KMS-11 (cell line): ENCODE measurements around the gene RHEX.

Experiments
- H2AFZ ChIP-seq: fragments of 200-600 bp; sonication (generic); 2 replicates; pipeline ENCODE4 v1.6.1; 2016; ENCODE audit warnings: antibody characterized with exemption, mixed run types, low read depth
- H3K27ac ChIP-seq: fragments of 200-600 bp; sonication (generic); 2 replicates; pipeline ENCODE4 v1.6.1; 2016; ENCODE audit warnings: mild to moderate bottlenecking, mixed run types
- H3K27me3 ChIP-seq: fragments of 200-600 bp; sonication (generic); 2 replicates; pipeline ENCODE4 v1.6.1; 2017; ENCODE audit warnings: mild to moderate bottlenecking, low read depth, mixed run types, moderate library complexity; ENCODE audit not compliant: insufficient read depth
- H3K36me3 ChIP-seq: fragments of 200-600 bp; sonication (generic); 2 replicates; pipeline ENCODE4 v1.6.1; 2017; ENCODE audit warnings: mild to moderate bottlenecking, mixed run types; ENCODE audit not compliant: insufficient read depth
- H3K4me1 ChIP-seq: fragments of 200-600 bp; sonication (generic); 2 replicates; pipeline ENCODE4 v1.6.1; 2016; ENCODE audit warnings: mild to moderate bottlenecking, low read depth, mixed run types; ENCODE audit not compliant: poor library complexity, severe bottlenecking
- H3K4me2 ChIP-seq: fragments of 200-600 bp; sonication (generic); 2 replicates; pipeline ENCODE4 v1.7.0; 2016; ENCODE audit warnings: mild to moderate bottlenecking, mixed run types
- H3K4me3 ChIP-seq: fragments of 200-600 bp; sonication (generic); IDR thresholded peaks from 2 replicates; pipeline ENCODE4 v1.6.1; 2017; ENCODE audit warnings: low read depth, low read length, mixed read lengths; ENCODE audit not compliant: insufficient read depth
- H3K79me2 ChIP-seq: fragments of 200-600 bp; sonication (generic); 2 replicates; pipeline ENCODE4 v1.6.1; 2016; ENCODE audit warnings: low read depth, mixed run types; ENCODE audit not compliant: insufficient read depth
- H3K9ac ChIP-seq: fragments of 200-600 bp; sonication (generic); 2 replicates; pipeline ENCODE4 v1.6.1; 2016; ENCODE audit warnings: mild to moderate bottlenecking, mixed run types
- H4K20me1 ChIP-seq: fragments of 200-600 bp; sonication (generic); 2 replicates; pipeline ENCODE4 v1.6.1; 2016; ENCODE audit warnings: mild to moderate bottlenecking, mixed run types; ENCODE audit not compliant: insufficient read depth
- TF ChIP-seq, protein P1 (sequence below): fragments of 200-600 bp; sonication (generic); conservative IDR thresholded peaks from 2 replicates; pipeline ENCODE4 v1.6.1; 2017; ENCODE audit warnings: low read depth, mild to moderate bottlenecking, antibody characterized with exemption, low read length, moderate library complexity, mixed read lengths

The RHEX gene

DNA sequence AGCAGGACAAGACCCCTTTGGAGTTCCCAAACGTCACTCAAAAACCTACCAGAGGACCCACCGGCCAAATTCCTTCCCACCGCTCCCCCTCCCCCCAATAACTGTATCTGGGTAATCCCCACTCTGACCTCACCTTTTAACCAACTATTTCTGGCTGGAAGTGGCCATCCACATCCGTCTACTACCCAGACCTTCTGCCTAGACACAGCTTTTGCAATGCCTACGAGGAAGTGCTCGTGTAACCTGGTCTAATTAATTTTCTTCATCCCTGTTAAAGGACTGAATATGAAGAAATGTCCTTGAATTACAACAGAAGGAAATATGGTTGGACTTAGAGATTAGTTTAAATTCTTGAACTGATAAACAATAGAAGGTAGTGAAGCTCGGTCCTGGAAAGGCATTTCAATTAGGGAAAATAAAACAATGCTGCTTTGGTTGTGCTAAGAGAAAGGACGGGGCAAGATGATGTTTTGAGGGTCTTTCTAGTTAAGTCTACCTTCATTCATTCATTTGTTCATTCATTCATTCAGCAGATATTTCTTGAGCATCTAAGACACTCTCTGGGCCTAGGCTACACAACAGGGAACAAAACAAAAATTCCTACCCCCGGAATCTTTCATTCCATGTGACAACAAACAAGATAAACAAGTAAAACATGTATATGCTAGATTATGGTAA lies 45.4 kb downstream of the RHEX start:
- TF ChIP-seq, protein P1, sequence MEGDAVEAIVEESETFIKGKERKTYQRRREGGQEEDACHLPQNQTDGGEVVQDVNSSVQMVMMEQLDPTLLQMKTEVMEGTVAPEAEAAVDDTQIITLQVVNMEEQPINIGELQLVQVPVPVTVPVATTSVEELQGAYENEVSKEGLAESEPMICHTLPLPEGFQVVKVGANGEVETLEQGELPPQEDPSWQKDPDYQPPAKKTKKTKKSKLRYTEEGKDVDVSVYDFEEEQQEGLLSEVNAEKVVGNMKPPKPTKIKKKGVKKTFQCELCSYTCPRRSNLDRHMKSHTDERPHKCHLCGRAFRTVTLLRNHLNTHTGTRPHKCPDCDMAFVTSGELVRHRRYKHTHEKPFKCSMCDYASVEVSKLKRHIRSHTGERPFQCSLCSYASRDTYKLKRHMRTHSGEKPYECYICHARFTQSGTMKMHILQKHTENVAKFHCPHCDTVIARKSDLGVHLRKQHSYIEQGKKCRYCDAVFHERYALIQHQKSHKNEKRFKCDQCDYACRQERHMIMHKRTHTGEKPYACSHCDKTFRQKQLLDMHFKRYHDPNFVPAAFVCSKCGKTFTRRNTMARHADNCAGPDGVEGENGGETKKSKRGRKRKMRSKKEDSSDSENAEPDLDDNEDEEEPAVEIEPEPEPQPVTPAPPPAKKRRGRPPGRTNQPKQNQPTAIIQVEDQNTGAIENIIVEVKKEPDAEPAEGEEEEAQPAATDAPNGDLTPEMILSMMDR: no peak
- Histone ChIP-seq H3K36me3 (no peaks in the 10 kb centered on the region), H3K4me2 (no peak overlapping the region), H2AFZ (no peak overlapping the region), H3K4me1 (no peaks in the 10 kb centered on the region), H3K79me2 (no peaks in the 10 kb centered on the region), H3K4me3 (no peak overlapping the region), H3K27ac (no peak overlapping the region), H3K27me3 (no peaks in the 10 kb centered on the region), H4K20me1 (no peaks in the 10 kb centered on the region), H3K9ac (no peak overlapping the region)

DNA sequence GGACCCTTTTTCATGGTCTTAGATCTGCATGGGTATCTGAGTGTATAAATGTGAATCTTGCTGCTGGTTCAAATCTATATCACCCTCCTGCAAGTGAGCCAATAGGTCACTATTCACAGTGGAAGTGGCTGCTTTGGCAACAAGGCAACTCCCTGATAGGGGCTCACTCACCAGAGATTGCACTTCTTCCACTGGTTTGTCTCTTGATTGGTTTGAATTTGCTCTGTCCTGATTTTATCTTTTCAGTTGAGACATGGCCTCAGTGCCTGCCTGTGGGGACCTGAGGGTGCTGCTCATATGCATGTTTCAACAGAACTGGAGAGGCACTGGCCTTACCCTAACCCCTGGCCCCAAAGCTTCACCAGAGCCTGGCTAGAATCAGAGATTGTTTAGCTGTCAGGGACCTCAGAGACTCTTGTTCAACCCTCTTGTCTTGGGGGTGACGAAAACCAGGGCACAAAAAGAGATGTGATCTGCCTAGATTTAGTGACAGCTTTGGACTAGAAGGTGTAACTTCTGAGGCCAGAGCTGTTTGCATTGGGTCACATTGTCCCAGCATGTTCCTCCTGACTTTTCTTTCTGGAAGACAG lies 47.3 kb downstream of the RHEX start:
- H3K4me2 ChIP-seq: no peak overlapping the region
- no peaks in the 10 kb centered on the region for H3K27me3 ChIP-seq
- H4K20me1 ChIP-seq: no peaks in the 10 kb centered on the region
- no peaks in the 10 kb centered on the region for H3K36me3 ChIP-seq
- H3K4me1 ChIP-seq: no peaks in the 10 kb centered on the region
- no peak overlapping the region for H3K27ac ChIP-seq
- H3K79me2 ChIP-seq: no peaks in the 10 kb centered on the region
- H3K4me3 ChIP-seq: no peak overlapping the region
- TF ChIP-seq, protein P1: no peak
- no peak overlapping the region for H2AFZ ChIP-seq
- H3K9ac ChIP-seq: no peak overlapping the region

DNA sequence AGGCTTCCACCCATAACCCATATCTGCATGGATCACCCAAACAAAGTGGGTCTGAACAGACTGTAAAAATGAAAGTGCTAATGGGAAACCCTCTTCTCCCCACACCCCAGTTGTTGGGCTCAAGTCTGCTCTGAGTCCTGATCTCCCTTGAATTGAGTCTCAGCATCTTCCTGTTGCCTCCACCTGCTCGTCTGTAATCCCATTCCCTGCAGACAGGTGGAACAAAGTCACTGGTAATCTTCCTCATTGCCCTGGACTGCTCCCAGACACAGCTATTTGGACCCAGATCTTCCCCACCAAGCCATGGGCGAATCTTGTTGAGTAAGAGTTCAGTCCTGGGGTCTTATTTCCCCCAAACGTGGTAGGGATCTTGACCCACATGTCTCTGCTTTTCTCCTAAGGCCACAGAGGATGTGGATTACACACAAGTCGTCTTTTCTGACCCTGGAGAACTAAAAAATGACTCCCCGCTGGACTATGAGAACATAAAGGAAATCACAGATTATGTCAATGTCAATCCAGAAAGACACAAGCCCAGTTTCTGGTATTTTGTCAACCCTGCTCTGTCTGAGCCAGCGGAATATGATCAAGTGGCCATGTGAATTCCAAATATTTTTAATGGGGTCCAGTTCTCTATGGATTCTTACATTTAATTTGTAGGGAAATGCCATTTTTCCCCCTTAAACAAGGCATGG lies 48.5 kb downstream of the RHEX start:
- Histone ChIP-seq H3K36me3 (no peaks in the 10 kb centered on the region), H4K20me1 (no peaks in the 10 kb centered on the region), H3K4me3 (no peak overlapping the region), H3K4me2 (no peak overlapping the region), H3K79me2 (no peaks in the 10 kb centered on the region), H3K9ac (no peak overlapping the region), H3K4me1 (peaks cover 4% of the 10 kb centered on the region), H3K27ac (no peak overlapping the region), H2AFZ (no peak overlapping the region), H3K27me3 (no peaks in the 10 kb centered on the region)
- TF ChIP-seq, protein P1: no peak

DNA sequence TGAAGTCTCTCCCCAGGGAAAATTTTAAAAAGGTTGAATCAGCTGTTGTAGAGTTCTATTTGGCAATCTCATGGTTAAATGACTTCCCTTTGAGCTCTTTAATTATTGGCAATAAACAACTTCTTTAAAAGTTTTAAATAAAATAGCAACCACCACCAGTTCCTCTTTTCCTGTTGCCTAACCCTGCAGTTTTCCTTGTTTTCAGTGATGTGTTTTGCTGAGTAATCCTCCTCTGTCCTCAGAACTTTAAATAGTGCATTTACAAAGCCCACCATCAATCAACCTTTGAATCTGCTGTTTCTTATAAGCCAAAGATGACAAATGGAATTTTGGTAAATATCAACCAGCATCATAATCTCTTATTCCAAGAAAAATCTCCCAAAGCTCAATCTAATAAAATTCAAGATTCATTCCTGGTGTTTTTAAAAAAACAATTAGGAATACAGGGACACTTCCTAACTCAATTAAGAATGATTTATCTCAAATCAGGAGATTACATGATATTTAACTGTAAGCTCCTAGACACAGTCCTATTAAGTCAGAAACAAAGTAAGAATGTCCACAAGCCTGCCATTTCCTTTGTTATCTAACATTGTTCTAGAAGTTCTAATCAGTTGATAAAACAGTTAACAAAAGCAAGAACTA lies 49.4 kb downstream of the RHEX start:
- Histone ChIP-seq H3K27ac (no peak overlapping the region), H3K4me2 (no peak overlapping the region)

More for the DNA sequence above, 49.4 kb downstream of the RHEX start:
- no peaks in the 10 kb centered on the region for H3K36me3 ChIP-seq
- H3K9ac ChIP-seq: no peak overlapping the region
- TF ChIP-seq, protein P1: no peak
- no peaks in the 10 kb centered on the region for H3K79me2 ChIP-seq
- no peak overlapping the region for H2AFZ ChIP-seq
- H4K20me1 ChIP-seq: no peaks in the 10 kb centered on the region
- H3K4me1 ChIP-seq: peaks cover 7% of the 10 kb centered on the region
- H3K27me3 ChIP-seq: no peaks in the 10 kb centered on the region
- no peak overlapping the region for H3K4me3 ChIP-seq
